ENCODE measurements around the gene PLCB1.

The PLCB1 gene

GRCh38 chr20:8914421-8914820, 782.4 kb downstream of the PLCB1 start:
- no peak for TF ChIP-seq CTCF (IDR thresholded peaks at IDR 0.05; ENCODE audit: low read depth, low read length)
- no peak overlapping the region for H3K4me3 ChIP-seq (ENCODE audit: low read depth, low read length)

- no peak overlapping the region for H3K4me3 ChIP-seq (ENCODE audit: low read depth, low read length)
Observed at GRCh38 chr20:8917084-8917483, 785.0 kb downstream of the PLCB1 start.

GRCh38 chr20:8918145-8918544, 786.1 kb downstream of the PLCB1 start:
- no peak for TF ChIP-seq CTCF (IDR thresholded peaks at IDR 0.05; ENCODE audit: low read depth, low read length)
- H3K4me3 ChIP-seq (ENCODE audit: low read depth, low read length): no peak overlapping the region

More at GRCh38 chr20:8917084-8917483, 785.0 kb downstream of the PLCB1 start:
- no peak for TF ChIP-seq CTCF (IDR thresholded peaks at IDR 0.05; ENCODE audit: low read depth, low read length)

- no peak for TF ChIP-seq CTCF (IDR thresholded peaks at IDR 0.05; ENCODE audit: low read depth, low read length)
- H3K4me3 ChIP-seq (ENCODE audit: low read depth, low read length): no peak overlapping the region
Observed at GRCh38 chr20:8924539-8924938, 792.5 kb downstream of the PLCB1 start.

- no peak for TF ChIP-seq CTCF (IDR thresholded peaks at IDR 0.05; ENCODE audit: low read depth, low read length)
- no peak overlapping the region for H3K4me3 ChIP-seq (ENCODE audit: low read depth, low read length)
Observed at GRCh38 chr20:8930726-8931125, 798.7 kb downstream of the PLCB1 start.

GRCh38 chr20:8932192-8933165, 800.4 kb downstream of the PLCB1 start:
- H3K4me3 ChIP-seq (ENCODE audit: low read depth, low read length): no peak overlapping the region
- TF ChIP-seq CTCF (IDR thresholded peaks at IDR 0.05; ENCODE audit: low read depth, low read length): no peak

GRCh38 chr20:8933381-8933807, 801.3 kb downstream of the PLCB1 start:
- no peak overlapping the region for H3K4me3 ChIP-seq (ENCODE audit: low read depth, low read length)
- no peak for TF ChIP-seq CTCF (IDR thresholded peaks at IDR 0.05; ENCODE audit: low read depth, low read length)
